ENCODE data around the gene TLE5. TPM values are rescaled to one million over a fixed set of nuclear protein-coding genes. Genes with fewer than 3 reads are reported as not detected.
A peak's percentile ranks its signal among the peaks of the same experiment; 100 is the strongest.

The TLE5 gene
- total and polyA plus RNA-seq, 9 of the 15 experiments (the other 6 are each of a cell fraction or from before 2014, with no cell fraction given), result 2.0 to 347 (median 235) TPM

DNA sequence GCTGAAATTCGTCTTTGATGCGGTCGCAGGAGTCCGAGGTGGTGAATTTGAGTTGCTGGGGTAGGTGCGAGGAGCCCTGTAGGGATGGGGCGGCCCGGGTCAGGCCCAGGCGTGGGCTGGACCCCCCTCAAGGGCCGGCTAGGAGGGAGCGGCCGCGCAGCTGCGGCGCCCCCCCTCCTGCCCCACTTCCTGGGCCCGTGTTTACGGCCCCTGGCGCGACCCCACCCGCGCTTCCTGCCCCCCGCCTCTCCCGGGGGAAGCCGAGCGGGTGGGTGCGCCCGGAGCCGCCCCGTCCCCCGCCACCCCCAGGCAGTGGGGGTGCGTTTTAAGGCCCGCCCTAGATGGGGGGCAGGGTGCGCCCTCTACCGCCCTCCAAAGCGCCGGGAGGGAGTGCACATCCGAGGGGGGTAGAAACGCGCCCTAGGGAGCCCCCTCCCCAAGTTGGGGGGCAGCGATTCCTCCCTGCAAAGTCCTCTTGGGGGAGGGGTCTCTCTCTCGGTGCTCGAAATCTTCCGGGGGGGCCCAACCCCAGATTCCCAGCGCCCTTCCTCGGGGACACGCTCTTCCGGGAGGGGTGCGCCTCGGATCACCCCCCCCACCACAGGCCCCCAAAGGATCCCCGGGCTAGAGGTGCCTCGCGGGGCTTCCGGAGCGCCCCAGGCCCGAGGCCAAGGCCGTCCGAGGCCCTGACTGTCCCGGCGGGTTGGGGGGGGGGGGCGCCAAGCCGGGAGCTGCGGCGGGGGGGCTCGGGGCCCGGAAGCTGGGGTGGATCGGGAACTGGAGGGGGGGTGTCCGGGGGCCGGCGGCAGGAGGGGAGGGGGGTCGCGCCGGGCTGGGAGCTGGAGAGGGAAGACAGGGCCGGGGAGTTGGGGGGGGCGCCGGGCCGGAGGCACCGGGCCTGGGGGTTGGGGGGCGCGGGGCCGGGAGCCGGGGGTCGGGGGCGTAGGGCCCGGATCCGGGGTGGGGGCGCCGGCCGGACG is 823 bp downstream of the TLE5 start (continued):
- no peak for TF ChIP-seq FOS (IDR thresholded peaks at IDR 0.05; ENCODE audit: extremely low read depth, insufficient read length)
- TF ChIP-seq ETV1 (tag; conservative IDR thresholded peaks at IDR 0.05; ENCODE audit: low read depth), result peak; percentile 68
- TF ChIP-seq HDAC2 (IDR thresholded peaks at IDR 0.05), result peak; percentile 14; the same call in 1 of the 2 replicates
- TF ChIP-seq ZBTB17 (CRISPR knock-in tag; IDR thresholded peaks at IDR 0.05), result peak; percentile 56; the same call in 1 of the 2 replicates
- no peak for TF ChIP-seq PRPF4 (IDR thresholded peaks at IDR 0.05; ENCODE audit: insufficient read depth, low read depth, low read length, poor library complexity, severe bottlenecking)
- TF ChIP-seq, protein P1, sequence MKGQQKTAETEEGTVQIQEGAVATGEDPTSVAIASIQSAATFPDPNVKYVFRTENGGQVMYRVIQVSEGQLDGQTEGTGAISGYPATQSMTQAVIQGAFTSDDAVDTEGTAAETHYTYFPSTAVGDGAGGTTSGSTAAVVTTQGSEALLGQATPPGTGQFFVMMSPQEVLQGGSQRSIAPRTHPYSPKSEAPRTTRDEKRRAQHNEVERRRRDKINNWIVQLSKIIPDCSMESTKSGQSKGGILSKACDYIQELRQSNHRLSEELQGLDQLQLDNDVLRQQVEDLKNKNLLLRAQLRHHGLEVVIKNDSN (CRISPR knock-in tag; IDR thresholded peaks at IDR 0.05), result no peak
- TF ChIP-seq PHB (CRISPR knock-in tag; IDR thresholded peaks at IDR 0.05), result no peak
- TF ChIP-seq BRD4 (IDR thresholded peaks at IDR 0.05), result peak; percentile 26; the same call in 1 of the 2 replicates
- TF ChIP-seq EGR1 (conservative IDR thresholded peaks at IDR 0.05), result peak; percentile 96
- TF ChIP-seq, protein P2, sequence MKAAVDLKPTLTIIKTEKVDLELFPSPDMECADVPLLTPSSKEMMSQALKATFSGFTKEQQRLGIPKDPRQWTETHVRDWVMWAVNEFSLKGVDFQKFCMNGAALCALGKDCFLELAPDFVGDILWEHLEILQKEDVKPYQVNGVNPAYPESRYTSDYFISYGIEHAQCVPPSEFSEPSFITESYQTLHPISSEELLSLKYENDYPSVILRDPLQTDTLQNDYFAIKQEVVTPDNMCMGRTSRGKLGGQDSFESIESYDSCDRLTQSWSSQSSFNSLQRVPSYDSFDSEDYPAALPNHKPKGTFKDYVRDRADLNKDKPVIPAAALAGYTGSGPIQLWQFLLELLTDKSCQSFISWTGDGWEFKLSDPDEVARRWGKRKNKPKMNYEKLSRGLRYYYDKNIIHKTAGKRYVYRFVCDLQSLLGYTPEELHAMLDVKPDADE (conservative IDR thresholded peaks at IDR 0.05; ENCODE audit: control insufficient read depth, low read depth, low read length), result peak; percentile 45; the same call in 1 of the 2 replicates
- TF ChIP-seq NFRKB (IDR thresholded peaks at IDR 0.05; ENCODE audit: low read depth), result 0 out of 2 replicates have a peak, but pooled peaks have one; percentile 71
- 0 out of 2 replicates have a peak, but pooled peaks have one; percentile 40 for TF ChIP-seq SMARCE1 (IDR thresholded peaks at IDR 0.05)
- TF ChIP-seq, protein P3, sequence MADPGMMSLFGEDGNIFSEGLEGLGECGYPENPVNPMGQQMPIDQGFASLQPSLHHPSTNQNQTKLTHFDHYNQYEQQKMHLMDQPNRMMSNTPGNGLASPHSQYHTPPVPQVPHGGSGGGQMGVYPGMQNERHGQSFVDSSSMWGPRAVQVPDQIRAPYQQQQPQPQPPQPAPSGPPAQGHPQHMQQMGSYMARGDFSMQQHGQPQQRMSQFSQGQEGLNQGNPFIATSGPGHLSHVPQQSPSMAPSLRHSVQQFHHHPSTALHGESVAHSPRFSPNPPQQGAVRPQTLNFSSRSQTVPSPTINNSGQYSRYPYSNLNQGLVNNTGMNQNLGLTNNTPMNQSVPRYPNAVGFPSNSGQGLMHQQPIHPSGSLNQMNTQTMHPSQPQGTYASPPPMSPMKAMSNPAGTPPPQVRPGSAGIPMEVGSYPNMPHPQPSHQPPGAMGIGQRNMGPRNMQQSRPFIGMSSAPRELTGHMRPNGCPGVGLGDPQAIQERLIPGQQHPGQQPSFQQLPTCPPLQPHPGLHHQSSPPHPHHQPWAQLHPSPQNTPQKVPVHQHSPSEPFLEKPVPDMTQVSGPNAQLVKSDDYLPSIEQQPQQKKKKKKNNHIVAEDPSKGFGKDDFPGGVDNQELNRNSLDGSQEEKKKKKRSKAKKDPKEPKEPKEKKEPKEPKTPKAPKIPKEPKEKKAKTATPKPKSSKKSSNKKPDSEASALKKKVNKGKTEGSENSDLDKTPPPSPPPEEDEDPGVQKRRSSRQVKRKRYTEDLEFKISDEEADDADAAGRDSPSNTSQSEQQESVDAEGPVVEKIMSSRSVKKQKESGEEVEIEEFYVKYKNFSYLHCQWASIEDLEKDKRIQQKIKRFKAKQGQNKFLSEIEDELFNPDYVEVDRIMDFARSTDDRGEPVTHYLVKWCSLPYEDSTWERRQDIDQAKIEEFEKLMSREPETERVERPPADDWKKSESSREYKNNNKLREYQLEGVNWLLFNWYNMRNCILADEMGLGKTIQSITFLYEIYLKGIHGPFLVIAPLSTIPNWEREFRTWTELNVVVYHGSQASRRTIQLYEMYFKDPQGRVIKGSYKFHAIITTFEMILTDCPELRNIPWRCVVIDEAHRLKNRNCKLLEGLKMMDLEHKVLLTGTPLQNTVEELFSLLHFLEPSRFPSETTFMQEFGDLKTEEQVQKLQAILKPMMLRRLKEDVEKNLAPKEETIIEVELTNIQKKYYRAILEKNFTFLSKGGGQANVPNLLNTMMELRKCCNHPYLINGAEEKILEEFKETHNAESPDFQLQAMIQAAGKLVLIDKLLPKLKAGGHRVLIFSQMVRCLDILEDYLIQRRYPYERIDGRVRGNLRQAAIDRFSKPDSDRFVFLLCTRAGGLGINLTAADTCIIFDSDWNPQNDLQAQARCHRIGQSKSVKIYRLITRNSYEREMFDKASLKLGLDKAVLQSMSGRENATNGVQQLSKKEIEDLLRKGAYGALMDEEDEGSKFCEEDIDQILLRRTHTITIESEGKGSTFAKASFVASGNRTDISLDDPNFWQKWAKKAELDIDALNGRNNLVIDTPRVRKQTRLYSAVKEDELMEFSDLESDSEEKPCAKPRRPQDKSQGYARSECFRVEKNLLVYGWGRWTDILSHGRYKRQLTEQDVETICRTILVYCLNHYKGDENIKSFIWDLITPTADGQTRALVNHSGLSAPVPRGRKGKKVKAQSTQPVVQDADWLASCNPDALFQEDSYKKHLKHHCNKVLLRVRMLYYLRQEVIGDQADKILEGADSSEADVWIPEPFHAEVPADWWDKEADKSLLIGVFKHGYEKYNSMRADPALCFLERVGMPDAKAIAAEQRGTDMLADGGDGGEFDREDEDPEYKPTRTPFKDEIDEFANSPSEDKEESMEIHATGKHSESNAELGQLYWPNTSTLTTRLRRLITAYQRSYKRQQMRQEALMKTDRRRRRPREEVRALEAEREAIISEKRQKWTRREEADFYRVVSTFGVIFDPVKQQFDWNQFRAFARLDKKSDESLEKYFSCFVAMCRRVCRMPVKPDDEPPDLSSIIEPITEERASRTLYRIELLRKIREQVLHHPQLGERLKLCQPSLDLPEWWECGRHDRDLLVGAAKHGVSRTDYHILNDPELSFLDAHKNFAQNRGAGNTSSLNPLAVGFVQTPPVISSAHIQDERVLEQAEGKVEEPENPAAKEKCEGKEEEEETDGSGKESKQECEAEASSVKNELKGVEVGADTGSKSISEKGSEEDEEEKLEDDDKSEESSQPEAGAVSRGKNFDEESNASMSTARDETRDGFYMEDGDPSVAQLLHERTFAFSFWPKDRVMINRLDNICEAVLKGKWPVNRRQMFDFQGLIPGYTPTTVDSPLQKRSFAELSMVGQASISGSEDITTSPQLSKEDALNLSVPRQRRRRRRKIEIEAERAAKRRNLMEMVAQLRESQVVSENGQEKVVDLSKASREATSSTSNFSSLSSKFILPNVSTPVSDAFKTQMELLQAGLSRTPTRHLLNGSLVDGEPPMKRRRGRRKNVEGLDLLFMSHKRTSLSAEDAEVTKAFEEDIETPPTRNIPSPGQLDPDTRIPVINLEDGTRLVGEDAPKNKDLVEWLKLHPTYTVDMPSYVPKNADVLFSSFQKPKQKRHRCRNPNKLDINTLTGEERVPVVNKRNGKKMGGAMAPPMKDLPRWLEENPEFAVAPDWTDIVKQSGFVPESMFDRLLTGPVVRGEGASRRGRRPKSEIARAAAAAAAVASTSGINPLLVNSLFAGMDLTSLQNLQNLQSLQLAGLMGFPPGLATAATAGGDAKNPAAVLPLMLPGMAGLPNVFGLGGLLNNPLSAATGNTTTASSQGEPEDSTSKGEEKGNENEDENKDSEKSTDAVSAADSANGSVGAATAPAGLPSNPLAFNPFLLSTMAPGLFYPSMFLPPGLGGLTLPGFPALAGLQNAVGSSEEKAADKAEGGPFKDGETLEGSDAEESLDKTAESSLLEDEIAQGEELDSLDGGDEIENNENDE (IDR thresholded peaks at IDR 0.05; ENCODE audit: low read depth, low read length), result no peak
- peak; percentile 94 to 98 for TF ChIP-seq MAZ (CRISPR knock-in tag; conservative IDR thresholded peaks at IDR 0.05 in 1 of 2, IDR thresholded peaks at IDR 0.05 in 1 of 2)

Measured in K562 (cell line).